Measurements from ENCODE around the gene NUP85.

Gene NUP85

DNA sequence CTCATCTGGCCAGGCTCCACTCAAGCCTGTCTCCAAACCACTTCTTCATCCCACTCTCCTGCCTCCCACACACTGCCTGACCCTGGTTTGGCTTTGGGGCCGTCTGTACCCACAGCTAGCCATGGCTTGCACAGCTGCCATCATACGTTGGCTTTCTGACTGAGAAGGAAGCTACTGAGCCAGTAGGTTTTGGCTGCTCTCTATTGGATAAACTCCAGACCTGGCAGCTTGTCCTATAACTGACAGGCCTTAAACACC is 61.6 kb downstream of the NUP85 start:
- Histone ChIP-seq H3K9ac (ENCODE audit: low read depth, low read length, poor library complexity) (no peak overlapping the region), H4K8ac (ENCODE audit: low read depth, low read length) (no peak overlapping the region), H4K91ac (ENCODE audit: low read depth, low read length, poor library complexity) (no peak overlapping the region), H2BK15ac (ENCODE audit: low read length) (no peak overlapping the region), H2BK12ac (ENCODE audit: low read length) (no peak overlapping the region), H3K18ac (ENCODE audit: low read length) (no peak overlapping the region), H3K79me1 (ENCODE audit: low read depth, low read length) (peaks cover 3% of the 10 kb centered on the region), H3K27me3 (ENCODE audit: control insufficient read depth in 3 of 3, insufficient read depth in 3 of 3, low read depth in 1 of 3, low read length in 3 of 3) (no peaks in the 10 kb centered on the region), H3K14ac (ENCODE audit: low read length) (no peak overlapping the region), H3K36me3 (replicated peaks in 1 of 2; ENCODE audit: control insufficient read depth in 2 of 2, insufficient read depth in 2 of 2, low read length in 2 of 2) (peaks cover 26 to 53% of the 10 kb centered on the region in 2 donors), H3K4me3 (ENCODE audit: low read length in 2 of 2) (no peak overlapping the region), H3K4me2 (ENCODE audit: insufficient read depth, low read length, poor library complexity, severe bottlenecking) (no peak overlapping the region), H3K23ac (ENCODE audit: low read depth, low read length, poor library complexity) (peak overlapping the region; percentile 3), H3K27ac (replicated peaks; ENCODE audit: low read length) (no peak overlapping the region), H2BK120ac (ENCODE audit: low read depth, low read length) (no peak overlapping the region), H3K9me3 (replicated peaks in 1 of 2; ENCODE audit: control insufficient read depth in 2 of 2, insufficient read depth in 1 of 2, low read depth in 1 of 2, low read length in 2 of 2) (no peaks in the 10 kb centered on the region), H3K4ac (ENCODE audit: low read length) (no peak overlapping the region), H3K4me1 (ENCODE audit: control insufficient read depth in 2 of 2, insufficient read depth in 1 of 2, low read depth in 1 of 2, low read length in 2 of 2) (peaks cover 6 to 9% of the 10 kb centered on the region in 2 donors), H2AK5ac (ENCODE audit: low read depth, low read length) (no peak overlapping the region), H2AFZ (ENCODE audit: low read length) (no peak overlapping the region), H2BK5ac (ENCODE audit: low read length) (no peak overlapping the region)
- no peak for DNase-seq (ENCODE audit: low spot score)
- no CpG with 5 or more reads among the region's 2 CpGs for WGBS, 2 donors (ENCODE audit: extremely low coverage in 2 of 2, insufficient read length in 2 of 2, insufficient replicate concordance in 1 of 2)

DNA sequence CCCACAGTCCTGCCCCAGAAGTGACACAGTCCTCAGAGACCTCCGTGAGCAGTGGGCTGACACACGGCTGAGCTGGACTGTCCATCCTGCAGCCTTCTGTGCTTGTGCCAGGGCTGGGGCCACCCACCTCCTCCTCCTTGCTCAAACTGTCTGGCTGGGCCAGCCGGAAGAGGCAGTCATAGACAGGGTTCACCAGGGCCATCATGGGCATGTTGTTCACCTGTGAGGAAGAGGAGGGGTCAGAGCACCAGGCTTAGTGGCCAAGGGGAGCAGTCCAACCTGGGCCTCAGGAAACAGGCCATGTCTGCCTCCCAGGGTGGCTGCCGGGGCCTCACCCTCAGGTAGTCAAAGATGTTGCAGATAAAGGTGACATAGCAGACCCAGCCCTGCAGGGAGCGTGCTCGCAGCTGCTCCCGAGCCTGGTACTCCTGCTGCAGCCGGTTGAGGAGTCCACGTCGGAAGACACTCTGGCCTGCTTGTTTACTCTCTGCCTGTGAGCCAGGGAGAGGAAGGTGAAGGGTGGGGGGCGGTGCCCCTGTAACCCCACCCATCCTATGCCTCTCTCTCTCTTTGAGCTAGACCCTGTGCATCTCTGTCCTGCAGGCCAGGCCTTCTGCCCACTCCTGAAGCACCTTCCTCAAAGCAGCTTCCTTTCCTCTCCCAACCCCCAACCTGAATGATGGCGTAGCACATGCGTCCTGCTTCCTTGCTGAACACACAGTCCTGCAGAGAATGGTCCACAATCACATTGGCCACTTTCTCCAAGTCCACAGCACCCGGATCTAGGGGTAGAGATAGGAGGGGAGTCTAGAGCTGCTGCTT is 62.1 kb downstream of the NUP85 start:
- no peak overlapping the region for H2AFZ ChIP-seq (ENCODE audit: low read length)
- H2BK12ac ChIP-seq (ENCODE audit: low read length): no peak overlapping the region
- H2BK5ac ChIP-seq (ENCODE audit: low read length): no peak overlapping the region
- no peak overlapping the region for H2BK120ac ChIP-seq (ENCODE audit: low read depth, low read length)
- peaks cover 3% of the 10 kb centered on the region for H3K79me1 ChIP-seq (ENCODE audit: low read depth, low read length)
- no peaks in the 10 kb centered on the region for H3K9me3 ChIP-seq (replicated peaks in 1 of 2; ENCODE audit: control insufficient read depth in 2 of 2, insufficient read depth in 1 of 2, low read depth in 1 of 2, low read length in 2 of 2)
- peak overlapping the region; percentile 3 for H3K23ac ChIP-seq (ENCODE audit: low read depth, low read length, poor library complexity)
- no peak overlapping the region for H3K27ac ChIP-seq (replicated peaks; ENCODE audit: low read length)
- no peak overlapping the region for H2AK5ac ChIP-seq (ENCODE audit: low read depth, low read length)
- H4K8ac ChIP-seq (ENCODE audit: low read depth, low read length): no peak overlapping the region
- H2BK15ac ChIP-seq (ENCODE audit: low read length): no peak overlapping the region
- no peak overlapping the region for H3K14ac ChIP-seq (ENCODE audit: low read length)
- no peak overlapping the region for H3K18ac ChIP-seq (ENCODE audit: low read length)
- H3K9ac ChIP-seq (ENCODE audit: low read depth, low read length, poor library complexity): peak overlapping the region; percentile 38
- WGBS, 2 donors (ENCODE audit: extremely low coverage in 2 of 2, insufficient read length in 2 of 2, insufficient replicate concordance in 1 of 2): no CpG with 5 or more reads among the region's 14 CpGs
- peaks cover 5 to 6% of the 10 kb centered on the region in 2 donors for H3K4me1 ChIP-seq (ENCODE audit: control insufficient read depth in 2 of 2, insufficient read depth in 1 of 2, low read depth in 1 of 2, low read length in 2 of 2)
- H3K4me3 ChIP-seq (ENCODE audit: low read length in 2 of 2): no peak overlapping the region
- no peak overlapping the region for H3K4ac ChIP-seq (ENCODE audit: low read length)
- no peaks in the 10 kb centered on the region for H3K27me3 ChIP-seq (ENCODE audit: control insufficient read depth in 3 of 3, insufficient read depth in 3 of 3, low read depth in 1 of 3, low read length in 3 of 3)
- H3K36me3 ChIP-seq (replicated peaks in 1 of 2; ENCODE audit: control insufficient read depth in 2 of 2, insufficient read depth in 2 of 2, low read length in 2 of 2): peaks cover 30 to 56% of the 10 kb centered on the region in 2 donors
- DNase-seq (ENCODE audit: low spot score): no peak
- no peak overlapping the region for H3K4me2 ChIP-seq (ENCODE audit: insufficient read depth, low read length, poor library complexity, severe bottlenecking)
- no peak overlapping the region for H4K91ac ChIP-seq (ENCODE audit: low read depth, low read length, poor library complexity)

DNA sequence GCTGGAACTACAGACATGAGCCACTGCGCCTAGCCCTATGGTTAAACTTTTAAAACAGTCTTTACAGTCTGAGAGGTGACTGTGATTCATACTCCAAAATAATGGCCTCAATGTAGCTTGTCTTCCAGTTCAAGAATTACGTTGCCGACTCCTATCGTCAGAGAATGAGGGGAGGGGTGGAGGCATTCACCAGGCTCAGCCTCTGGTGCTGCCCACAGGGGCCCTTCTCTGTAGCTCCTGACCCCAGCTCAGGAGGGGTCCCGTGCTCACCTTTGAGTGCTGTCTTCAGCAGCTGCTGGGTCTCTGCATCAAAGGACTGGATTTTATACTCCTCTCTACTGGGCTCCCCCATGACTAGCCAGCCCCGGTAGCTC is 64.4 kb downstream of the NUP85 start:
- H3K9me3 ChIP-seq (replicated peaks in 1 of 2; ENCODE audit: control insufficient read depth in 2 of 2, insufficient read depth in 1 of 2, low read depth in 1 of 2, low read length in 2 of 2): no peaks in the 10 kb centered on the region
- H3K18ac ChIP-seq (ENCODE audit: low read length): no peak overlapping the region
- no peak overlapping the region for H4K8ac ChIP-seq (ENCODE audit: low read depth, low read length)
- peak overlapping the region; percentile 88 to 95 for H3K4me3 ChIP-seq (ENCODE audit: low read length in 2 of 2)
- H2AFZ ChIP-seq (ENCODE audit: low read length): peak overlapping the region; percentile 96
- DNase-seq (ENCODE audit: low spot score): no peak
- H3K4me2 ChIP-seq (ENCODE audit: insufficient read depth, low read length, poor library complexity, severe bottlenecking): peak overlapping the region; percentile 97
- peaks cover 3 to 4% of the 10 kb centered on the region in 2 donors for H3K4me1 ChIP-seq (ENCODE audit: control insufficient read depth in 2 of 2, insufficient read depth in 1 of 2, low read depth in 1 of 2, low read length in 2 of 2)
- H4K91ac ChIP-seq (ENCODE audit: low read depth, low read length, poor library complexity): no peak overlapping the region
- no peak overlapping the region for H3K27ac ChIP-seq (replicated peaks; ENCODE audit: low read length)
- no peak overlapping the region for H3K4ac ChIP-seq (ENCODE audit: low read length)
- H2BK15ac ChIP-seq (ENCODE audit: low read length): no peak overlapping the region
- H2BK120ac ChIP-seq (ENCODE audit: low read depth, low read length): no peak overlapping the region
- H3K14ac ChIP-seq (ENCODE audit: low read length): peak overlapping the region; percentile 76
- H2AK5ac ChIP-seq (ENCODE audit: low read depth, low read length): peak overlapping the region; percentile 86
- peaks cover 4% of the 10 kb centered on the region for H3K79me1 ChIP-seq (ENCODE audit: low read depth, low read length)
- H3K27me3 ChIP-seq (ENCODE audit: control insufficient read depth in 3 of 3, insufficient read depth in 3 of 3, low read depth in 1 of 3, low read length in 3 of 3): no peaks in the 10 kb centered on the region
- peaks cover 26 to 51% of the 10 kb centered on the region in 2 donors for H3K36me3 ChIP-seq (replicated peaks in 1 of 2; ENCODE audit: control insufficient read depth in 2 of 2, insufficient read depth in 2 of 2, low read length in 2 of 2)
- no CpG with 5 or more reads among the region's 6 CpGs for WGBS, 2 donors (ENCODE audit: extremely low coverage in 2 of 2, insufficient read length in 2 of 2, insufficient replicate concordance in 1 of 2)
- H3K23ac ChIP-seq (ENCODE audit: low read depth, low read length, poor library complexity): peak overlapping the region; percentile 97
- no peak overlapping the region for H2BK5ac ChIP-seq (ENCODE audit: low read length)
- peak overlapping the region; percentile 75 for H3K9ac ChIP-seq (ENCODE audit: low read depth, low read length, poor library complexity)
- no peak overlapping the region for H2BK12ac ChIP-seq (ENCODE audit: low read length)

DNA sequence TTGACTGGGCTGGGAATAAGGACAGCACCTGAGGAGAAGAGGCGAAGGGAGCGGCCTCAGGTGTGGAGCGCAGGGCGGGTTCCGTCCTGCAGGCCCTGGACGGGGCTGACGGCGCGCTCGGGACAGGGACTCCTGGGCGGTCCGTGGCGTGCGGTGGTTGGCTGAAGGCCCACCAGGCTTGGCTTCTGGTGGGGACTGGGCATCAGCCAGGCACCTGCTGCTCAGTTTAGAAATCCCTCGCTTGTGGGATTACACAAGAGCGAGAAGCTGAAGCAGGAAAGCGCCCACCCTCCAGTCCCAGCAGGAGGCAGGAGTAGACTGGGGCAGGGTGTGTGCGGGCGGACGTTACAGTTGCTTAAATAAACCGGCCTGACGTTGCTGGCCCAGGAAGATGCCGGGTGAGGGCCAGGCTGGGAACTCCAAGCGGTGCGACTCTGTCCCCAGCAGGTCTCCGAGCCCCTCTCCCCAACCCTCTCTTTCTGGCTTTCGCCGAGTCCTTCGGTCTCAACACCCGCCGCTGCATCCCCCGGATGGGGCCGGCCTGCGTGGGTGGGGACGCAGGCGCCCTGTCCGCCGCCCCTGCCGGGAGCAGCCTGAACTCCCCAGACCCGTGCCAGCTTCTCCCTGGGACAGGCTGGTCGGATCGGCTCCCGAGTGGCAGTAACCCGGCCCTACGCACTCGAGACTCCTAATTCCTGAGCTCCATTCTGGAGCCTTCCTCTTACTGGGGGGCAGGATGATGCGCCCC is 64.9 kb downstream of the NUP85 start:
- Histone ChIP-seq H4K8ac (ENCODE audit: low read depth, low read length) (no peak overlapping the region), H3K23ac (ENCODE audit: low read depth, low read length, poor library complexity) (peak overlapping the region; percentile 97), H3K4ac (ENCODE audit: low read length) (no peak overlapping the region), H3K9me3 (replicated peaks in 1 of 2; ENCODE audit: control insufficient read depth in 2 of 2, insufficient read depth in 1 of 2, low read depth in 1 of 2, low read length in 2 of 2) (no peaks in the 10 kb centered on the region), H2BK15ac (ENCODE audit: low read length) (no peak overlapping the region), H3K9ac (ENCODE audit: low read depth, low read length, poor library complexity) (peak overlapping the region; percentile 92), H2BK120ac (ENCODE audit: low read depth, low read length) (no peak overlapping the region), H2AFZ (ENCODE audit: low read length) (peak overlapping the region; percentile 96), H2BK5ac (ENCODE audit: low read length) (no peak overlapping the region), H4K91ac (ENCODE audit: low read depth, low read length, poor library complexity) (peak overlapping the region; percentile 56), H3K14ac (ENCODE audit: low read length) (peak overlapping the region; percentile 76), H3K79me1 (ENCODE audit: low read depth, low read length) (peaks cover 4% of the 10 kb centered on the region), H3K4me3 (ENCODE audit: low read length in 2 of 2) (peak overlapping the region; percentile 88 to 95), H3K18ac (ENCODE audit: low read length) (peak overlapping the region; percentile 97), H3K36me3 (replicated peaks in 1 of 2; ENCODE audit: control insufficient read depth in 2 of 2, insufficient read depth in 2 of 2, low read length in 2 of 2) (peaks cover 25 to 47% of the 10 kb centered on the region in 2 donors), H3K4me2 (ENCODE audit: insufficient read depth, low read length, poor library complexity, severe bottlenecking) (peak overlapping the region; percentile 97), H2AK5ac (ENCODE audit: low read depth, low read length) (peak overlapping the region; percentile 86), H2BK12ac (ENCODE audit: low read length) (no peak overlapping the region), H3K27ac (replicated peaks; ENCODE audit: low read length) (peak overlapping the region; percentile 33), H3K4me1 (ENCODE audit: control insufficient read depth in 2 of 2, insufficient read depth in 1 of 2, low read depth in 1 of 2, low read length in 2 of 2) (peaks cover 3 to 4% of the 10 kb centered on the region in 2 donors), H3K27me3 (ENCODE audit: control insufficient read depth in 3 of 3, insufficient read depth in 3 of 3, low read depth in 1 of 3, low read length in 3 of 3) (no peaks in the 10 kb centered on the region)
- no CpG with 5 or more reads among the region's 47 CpGs for WGBS, 2 donors (ENCODE audit: extremely low coverage in 2 of 2, insufficient read length in 2 of 2, insufficient replicate concordance in 1 of 2)
- peak; percentile 50 for DNase-seq (ENCODE audit: low spot score)

Measured in neuronal stem cell (in vitro differentiated cells).